TTC549 (cell line): ENCODE measurements around the gene RABGGTA.
"Not testable (repeated sequence)": the region's sequence is repeated elsewhere in the genome, so short reads cannot be mapped to it uniquely, and the experiment has no call there.

Source experiments
- FAIRE-seq: peaks from 2 replicates; lab custom pipeline; 2012; peaks lifted over from hg19 to GRCh38; lab: Jason Lieb, UNC

RABGGTA gene

GRCh38 chr14:24238123-24238522 is 33.3 kb downstream of the RABGGTA start:
- FAIRE-seq: no peak

GRCh38 chr14:24237463-24237955 is 33.9 kb downstream of the RABGGTA start:
- FAIRE-seq: no peak

GRCh38 chr14:24236689-24237462 is 34.5 kb downstream of the RABGGTA start:
- no peak for FAIRE-seq

- no peak for FAIRE-seq
Observed at GRCh38 chr14:24235804-24236688, 35.4 kb downstream of the RABGGTA start.

GRCh38 chr14:24234095-24235005 is 37.0 kb downstream of the RABGGTA start:
- no peak for FAIRE-seq

GRCh38 chr14:24233538-24233866 is 37.9 kb downstream of the RABGGTA start:
- FAIRE-seq: no peak

- no peak for FAIRE-seq
Observed at GRCh38 chr14:24232645-24233537, 38.5 kb downstream of the RABGGTA start, which contains the start of gene GMPR2. TSS of gene GMPR2 (plus strand) at chr14:24232929. CDS start at chr14:24233254, 325 bp downstream.

GRCh38 chr14:24232121-24232644 is 39.2 kb downstream of the RABGGTA start, which contains the start of gene NEDD8:
TSS of gene NEDD8 (minus strand) at chr14:24232367. CDS start at chr14:24232267, 100 bp downstream.
- FAIRE-seq: no peak

GRCh38 chr14:24231263-24232120 is 39.9 kb downstream of the RABGGTA start:
- no peak for FAIRE-seq

- FAIRE-seq: no peak
Observed at GRCh38 chr14:24228902-24229301, 42.5 kb downstream of the RABGGTA start.

GRCh38 chr14:24226473-24226872 is 44.9 kb downstream of the RABGGTA start:
- no peak for FAIRE-seq

- FAIRE-seq: no peak
Observed at GRCh38 chr14:24224618-24225071, 46.8 kb downstream of the RABGGTA start.

- FAIRE-seq: not testable (repeated sequence)
Observed at GRCh38 chr14:24222987-24223386, 48.4 kb downstream of the RABGGTA start.

GRCh38 chr14:24219521-24219920 is 51.9 kb downstream of the RABGGTA start:
- no peak for FAIRE-seq

- no peak for FAIRE-seq
Observed at GRCh38 chr14:24219080-24219479, 52.3 kb downstream of the RABGGTA start.

- not testable (repeated sequence) for FAIRE-seq
Observed at GRCh38 chr14:24216876-24217275, 54.5 kb downstream of the RABGGTA start.

- no peak for FAIRE-seq
Observed at GRCh38 chr14:24216345-24216699, 55.1 kb downstream of the RABGGTA start.
